Liver (tissue), 10 donors: ENCODE results near the gene RFC4. TPM values are rescaled to one million over a fixed set of nuclear protein-coding genes. Genes with fewer than 3 reads are reported as not detected.

Source experiments
- DNase-seq: peaks from one replicate; pipeline ENCODE4 v3.0.0-alpha.2; 2017; ENCODE audit warnings: low spot score
- H3K27ac ChIP-seq, 2 donors: one replicate each; pipeline ENCODE4 v1.7.0; 2013; ENCODE audit warnings: inconsistent platforms in 2 of 2, low read length in 2 of 2, control low read depth in 1 of 2, low read depth in 1 of 2, mild to moderate bottlenecking in 1 of 2
- H3K27me3 ChIP-seq, 4 donors: one replicate each; pipeline versions ENCODE4 v1.6.1 to v1.7.0; 2013; ENCODE audit warnings: low read length in 3 of 4, inconsistent platforms in 1 of 4, mild to moderate bottlenecking in 1 of 4, moderate library complexity in 1 of 4; ENCODE audit not compliant: control insufficient read depth in 4 of 4, insufficient read depth in 4 of 4
- H3K36me3 ChIP-seq, 4 donors: one replicate each; pipeline versions ENCODE4 v1.6.1 to v1.7.0; 2013; ENCODE audit warnings: low read length in 3 of 4, mild to moderate bottlenecking in 3 of 4, low read depth in 1 of 4, moderate library complexity in 1 of 4; ENCODE audit not compliant: control insufficient read depth in 4 of 4, insufficient read depth in 3 of 4
- H3K4me1 ChIP-seq, 4 donors: one replicate each; pipeline versions ENCODE4 v1.6.1 to v1.7.0; 2013; ENCODE audit warnings: low read length in 3 of 4, mild to moderate bottlenecking in 3 of 4, moderate library complexity in 1 of 4; ENCODE audit not compliant: control insufficient read depth in 4 of 4, insufficient read depth in 4 of 4
- H3K4me3 ChIP-seq, 3 donors: one replicate each; pipeline versions ENCODE4 v1.6.1 to v1.7.0; 2013; ENCODE audit warnings: low read length in 3 of 3, control low read depth in 1 of 3, low read depth in 1 of 3, mild to moderate bottlenecking in 1 of 3
- H3K9ac ChIP-seq, 2 donors: one replicate each; pipeline ENCODE4 v1.7.0; 2013; ENCODE audit warnings: low read length in 2 of 2, mild to moderate bottlenecking in 2 of 2, moderate library complexity in 2 of 2, control low read depth in 1 of 2, low read depth in 1 of 2
- H3K9me3 ChIP-seq, 4 donors: one replicate each; pipeline versions ENCODE4 v1.6.1 to v1.7.0; 2013; ENCODE audit warnings: low read length in 3 of 4; ENCODE audit not compliant: control insufficient read depth in 4 of 4
- ATF3 ChIP-seq: IDR thresholded peaks from 2 replicates; pipeline ENCODE4 v1.6.1; 2016; ENCODE audit warnings: antibody characterized with exemption
- EGR1 ChIP-seq, 2 donors: IDR thresholded peaks; 2 replicates each; pipeline ENCODE4 v1.6.1; 2016 to 2018; ENCODE audit warnings: antibody characterized with exemption in 2 of 2, low read depth in 2 of 2
- FOXA1 ChIP-seq: IDR thresholded peaks from 2 replicates; pipeline ENCODE4 v1.6.1; 2016; ENCODE audit warnings: antibody characterized with exemption
- FOXA2 ChIP-seq: IDR thresholded peaks from 2 replicates; pipeline ENCODE4 v1.6.1; 2016; ENCODE audit warnings: antibody characterized with exemption
- GABPA ChIP-seq, 2 donors: IDR thresholded peaks in 1 of 2; conservative IDR thresholded peaks in 1 of 2; 2 replicates each; pipeline ENCODE4 v1.6.1; 2016; ENCODE audit warnings: antibody characterized with exemption in 2 of 2, mild to moderate bottlenecking in 1 of 2, moderate library complexity in 1 of 2
- HNF4A ChIP-seq, 2 donors: conservative IDR thresholded peaks; 2 replicates each; pipeline ENCODE4 v1.6.1; 2016; ENCODE audit warnings: antibody characterized with exemption in 2 of 2, mild to moderate bottlenecking in 2 of 2
- HNF4G ChIP-seq: IDR thresholded peaks from 2 replicates; pipeline ENCODE4 v1.6.1; 2016; ENCODE audit warnings: antibody characterized with exemption
- JUND ChIP-seq, 2 donors: IDR thresholded peaks; 2 replicates each; pipeline ENCODE4 v1.6.1; 2016; ENCODE audit warnings: antibody characterized with exemption in 2 of 2
- MAX ChIP-seq: IDR thresholded peaks from 2 replicates; pipeline ENCODE4 v1.6.1; 2016; ENCODE audit warnings: antibody characterized with exemption
- NR2F2 ChIP-seq: IDR thresholded peaks from 2 replicates; pipeline ENCODE4 v1.6.1; 2016; ENCODE audit warnings: antibody characterized with exemption
- RAD21 ChIP-seq, 2 donors: IDR thresholded peaks; 2 replicates each; pipeline ENCODE4 v1.6.1; 2016; ENCODE audit warnings: antibody characterized with exemption in 2 of 2, mild to moderate bottlenecking in 2 of 2
- RXRA ChIP-seq, 2 donors: IDR thresholded peaks; 2 replicates each; pipeline ENCODE4 v1.6.1; 2017 to 2018; ENCODE audit warnings: antibody characterized with exemption in 2 of 2, mild to moderate bottlenecking in 1 of 2
- SP1 ChIP-seq: IDR thresholded peaks from 2 replicates; pipeline ENCODE4 v1.6.1; 2018; ENCODE audit warnings: antibody characterized with exemption, mild to moderate bottlenecking
- TAF1 ChIP-seq: conservative IDR thresholded peaks from 2 replicates; pipeline ENCODE4 v1.6.1; 2016; ENCODE audit warnings: antibody characterized with exemption, mild to moderate bottlenecking
- YY1 ChIP-seq: IDR thresholded peaks from 2 replicates; pipeline ENCODE4 v1.6.1; 2016; ENCODE audit warnings: antibody characterized with exemption, mild to moderate bottlenecking
- WGBS: extraction: QIAGEN DNeasy Blood & Tissue Kit; methylation state at CpG from one replicate; pipeline ENCODE4 v1.1.7; 2013; 5-methylcytosine and 5-hydroxymethylcytosine counted together
- polyA plus RNA-seq, 2 donors: library from polyadenylated mRNA; stranded (reverse) in 1 of 2; unstranded in 1 of 2; fragments of 200-250 nt in 1 of 2; fragments of >200 nt in 1 of 2; fragmentation: Nextera tagmentation in 1 of 2; extraction: Ambion mirVana in 1 of 2; gene quantifications; one replicate each; pipeline versions ENCODE4 v1.2.1 to v1.2.3, GENCODE V29; 2013 to 2015
- small RNA-seq: library from RNA; depleted of rRNA; stranded (forward); fragments of <200 nt; gene quantifications from one replicate; pipeline ENCODE3, GENCODE V24; 2014
- total RNA-seq, 2 donors: library from RNA; depleted of rRNA; stranded (reverse); fragments of >200 nt; gene quantifications; one replicate each; pipeline ENCODE4 v1.2.3, GENCODE V29; 2014
- TF ChIP-seq, protein P1 (sequence below): IDR thresholded peaks from 2 replicates; pipeline ENCODE4 v1.6.1; 2016; ENCODE audit warnings: antibody characterized with exemption, mild to moderate bottlenecking
- TF ChIP-seq, protein P2 (sequence below): IDR thresholded peaks from 2 replicates; pipeline ENCODE4 v1.6.1; 2016; ENCODE audit warnings: antibody characterized with exemption
- TF ChIP-seq, protein P3 (sequence below): fragments of 150-350 bp; IDR thresholded peaks from 2 replicates; pipeline ENCODE4 v1.5.1; 2017; ENCODE audit warnings: improper control_type of control experiment, low read depth, low read length; ENCODE audit not compliant: missing input control
- donor health status: healthy.
- donor health status: healthy.
- donor health status: healthy.
- donor health status: healthy.
- donor health status: healthy.

RFC4 gene
- total and polyA plus RNA-seq, 4 donors, result 4.6 to 27.3 (median 6.3) TPM

DNA sequence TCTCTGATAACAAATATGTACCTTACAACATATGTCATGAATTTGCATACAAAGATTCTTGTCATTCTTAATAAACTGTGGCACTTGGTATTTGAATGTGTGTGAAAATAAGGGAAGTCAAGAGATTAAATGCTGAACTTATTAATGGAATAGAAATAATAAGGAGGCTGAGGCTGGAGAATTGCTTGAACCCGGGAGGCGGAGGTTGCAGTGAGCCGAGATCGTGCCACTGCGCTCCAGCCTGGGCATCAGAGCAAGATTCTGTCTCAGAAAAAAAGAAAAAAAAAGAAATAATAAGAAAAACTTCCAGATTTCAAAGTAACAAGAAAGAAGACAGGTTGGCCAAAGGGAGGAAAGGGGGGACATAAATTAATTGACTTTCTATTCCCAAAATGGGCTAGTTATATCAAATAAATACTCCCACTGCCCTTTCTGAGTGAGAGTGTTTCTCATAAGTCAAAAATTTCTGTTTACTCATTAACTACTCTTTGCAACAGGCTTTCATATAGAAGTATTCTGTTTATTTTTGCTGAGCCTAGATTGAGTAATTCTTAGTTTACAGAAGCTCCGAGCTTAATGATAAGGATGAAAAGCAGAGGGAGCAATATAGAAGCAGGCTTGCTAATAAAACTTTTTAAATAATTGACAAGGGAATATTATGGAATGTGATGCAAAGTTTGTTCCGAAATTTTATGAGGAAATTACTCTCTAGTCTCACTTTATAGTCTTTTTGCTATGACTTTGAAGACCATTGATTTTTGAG, 63.5 kb downstream of the RFC4 start:
- Histone ChIP-seq H3K4me3 (no peak overlapping the region), H3K27ac (peak overlapping the region; percentile 51 to 72), H3K9ac (no peak overlapping the region), H3K4me1 (peaks cover 8 to 62% (median 54%) of the 10 kb centered on the region in 4 donors), H3K9me3 (no peaks in the 10 kb centered on the region), H3K36me3 (peaks cover 5 to 33% (median 17%) of the 10 kb centered on the region in 4 donors), H3K27me3 (no peaks in the 10 kb centered on the region)
- TF ChIP-seq GABPA (IDR thresholded peaks at IDR 0.05 in 1 of 2, conservative IDR thresholded peaks at IDR 0.05 in 1 of 2) (no peak), EGR1 (IDR thresholded peaks at IDR 0.05; ENCODE audit: low read depth in 2 of 2) (no peak), YY1 (peak; percentile 23), ATF3 (no peak), MAX (peak; percentile 9), SP1 (peak; percentile 30), HNF4A (conservative IDR thresholded peaks at IDR 0.05) (peak; percentile 37 to 64), RAD21 (IDR thresholded peaks at IDR 0.05) (peak in 1 of 2 donors; percentile 12), HNF4G (no peak), NR2F2 (no peak), JUND (IDR thresholded peaks at IDR 0.05) (peak in 1 of 2 donors; percentile 34), TAF1 (no peak), FOXA2 (peak; percentile 90), RXRA (IDR thresholded peaks at IDR 0.05) (peak; percentile 33 to 67), FOXA1 (peak; percentile 83)
- TF ChIP-seq, protein P1, sequence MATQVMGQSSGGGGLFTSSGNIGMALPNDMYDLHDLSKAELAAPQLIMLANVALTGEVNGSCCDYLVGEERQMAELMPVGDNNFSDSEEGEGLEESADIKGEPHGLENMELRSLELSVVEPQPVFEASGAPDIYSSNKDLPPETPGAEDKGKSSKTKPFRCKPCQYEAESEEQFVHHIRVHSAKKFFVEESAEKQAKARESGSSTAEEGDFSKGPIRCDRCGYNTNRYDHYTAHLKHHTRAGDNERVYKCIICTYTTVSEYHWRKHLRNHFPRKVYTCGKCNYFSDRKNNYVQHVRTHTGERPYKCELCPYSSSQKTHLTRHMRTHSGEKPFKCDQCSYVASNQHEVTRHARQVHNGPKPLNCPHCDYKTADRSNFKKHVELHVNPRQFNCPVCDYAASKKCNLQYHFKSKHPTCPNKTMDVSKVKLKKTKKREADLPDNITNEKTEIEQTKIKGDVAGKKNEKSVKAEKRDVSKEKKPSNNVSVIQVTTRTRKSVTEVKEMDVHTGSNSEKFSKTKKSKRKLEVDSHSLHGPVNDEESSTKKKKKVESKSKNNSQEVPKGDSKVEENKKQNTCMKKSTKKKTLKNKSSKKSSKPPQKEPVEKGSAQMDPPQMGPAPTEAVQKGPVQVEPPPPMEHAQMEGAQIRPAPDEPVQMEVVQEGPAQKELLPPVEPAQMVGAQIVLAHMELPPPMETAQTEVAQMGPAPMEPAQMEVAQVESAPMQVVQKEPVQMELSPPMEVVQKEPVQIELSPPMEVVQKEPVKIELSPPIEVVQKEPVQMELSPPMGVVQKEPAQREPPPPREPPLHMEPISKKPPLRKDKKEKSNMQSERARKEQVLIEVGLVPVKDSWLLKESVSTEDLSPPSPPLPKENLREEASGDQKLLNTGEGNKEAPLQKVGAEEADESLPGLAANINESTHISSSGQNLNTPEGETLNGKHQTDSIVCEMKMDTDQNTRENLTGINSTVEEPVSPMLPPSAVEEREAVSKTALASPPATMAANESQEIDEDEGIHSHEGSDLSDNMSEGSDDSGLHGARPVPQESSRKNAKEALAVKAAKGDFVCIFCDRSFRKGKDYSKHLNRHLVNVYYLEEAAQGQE, result peak; percentile 26
- TF ChIP-seq, protein P2, sequence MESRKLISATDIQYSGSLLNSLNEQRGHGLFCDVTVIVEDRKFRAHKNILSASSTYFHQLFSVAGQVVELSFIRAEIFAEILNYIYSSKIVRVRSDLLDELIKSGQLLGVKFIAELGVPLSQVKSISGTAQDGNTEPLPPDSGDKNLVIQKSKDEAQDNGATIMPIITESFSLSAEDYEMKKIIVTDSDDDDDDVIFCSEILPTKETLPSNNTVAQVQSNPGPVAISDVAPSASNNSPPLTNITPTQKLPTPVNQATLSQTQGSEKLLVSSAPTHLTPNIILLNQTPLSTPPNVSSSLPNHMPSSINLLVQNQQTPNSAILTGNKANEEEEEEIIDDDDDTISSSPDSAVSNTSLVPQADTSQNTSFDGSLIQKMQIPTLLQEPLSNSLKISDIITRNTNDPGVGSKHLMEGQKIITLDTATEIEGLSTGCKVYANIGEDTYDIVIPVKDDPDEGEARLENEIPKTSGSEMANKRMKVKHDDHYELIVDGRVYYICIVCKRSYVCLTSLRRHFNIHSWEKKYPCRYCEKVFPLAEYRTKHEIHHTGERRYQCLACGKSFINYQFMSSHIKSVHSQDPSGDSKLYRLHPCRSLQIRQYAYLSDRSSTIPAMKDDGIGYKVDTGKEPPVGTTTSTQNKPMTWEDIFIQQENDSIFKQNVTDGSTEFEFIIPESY, result peak; percentile 34
- TF ChIP-seq, protein P3, sequence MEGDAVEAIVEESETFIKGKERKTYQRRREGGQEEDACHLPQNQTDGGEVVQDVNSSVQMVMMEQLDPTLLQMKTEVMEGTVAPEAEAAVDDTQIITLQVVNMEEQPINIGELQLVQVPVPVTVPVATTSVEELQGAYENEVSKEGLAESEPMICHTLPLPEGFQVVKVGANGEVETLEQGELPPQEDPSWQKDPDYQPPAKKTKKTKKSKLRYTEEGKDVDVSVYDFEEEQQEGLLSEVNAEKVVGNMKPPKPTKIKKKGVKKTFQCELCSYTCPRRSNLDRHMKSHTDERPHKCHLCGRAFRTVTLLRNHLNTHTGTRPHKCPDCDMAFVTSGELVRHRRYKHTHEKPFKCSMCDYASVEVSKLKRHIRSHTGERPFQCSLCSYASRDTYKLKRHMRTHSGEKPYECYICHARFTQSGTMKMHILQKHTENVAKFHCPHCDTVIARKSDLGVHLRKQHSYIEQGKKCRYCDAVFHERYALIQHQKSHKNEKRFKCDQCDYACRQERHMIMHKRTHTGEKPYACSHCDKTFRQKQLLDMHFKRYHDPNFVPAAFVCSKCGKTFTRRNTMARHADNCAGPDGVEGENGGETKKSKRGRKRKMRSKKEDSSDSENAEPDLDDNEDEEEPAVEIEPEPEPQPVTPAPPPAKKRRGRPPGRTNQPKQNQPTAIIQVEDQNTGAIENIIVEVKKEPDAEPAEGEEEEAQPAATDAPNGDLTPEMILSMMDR, result no peak
- WGBS, result 30% methylated on average over 7 of the region's 7 CpGs
- no peak for DNase-seq

Small RNA genes lying within 50 kb of the gene (small RNA-seq; reads per million reads assigned to genes)
- gene RF00092, result not detected
- not detected for gene RNU6-1105P
- not detected for gene SNORA4
- not detected for gene SNORA63
- gene SNORA81, result not detected
- not detected for gene SNORD2

Other genes with a start within 250 kb of the RFC4 start
- 10 to 100 TPM; 15.5 to 16.2 TPM for gene TBCCD1, start 239.1 kb downstream of the RFC4 start, total RNA-seq
- 1 to 10 TPM; 4.9 to 5.6 TPM for gene TBCCD1, start 239.1 kb downstream of the RFC4 start, polyA plus RNA-seq
- gene DNAJB11, start 235.8 kb downstream of the RFC4 start, total RNA-seq, result 100 to 1,000 TPM in 1 of 2 donors, 10 to 100 TPM in 1; 30.2 to 101 TPM
- gene DNAJB11, start 235.8 kb downstream of the RFC4 start, polyA plus RNA-seq, result 10 to 100 TPM; 44.7 to 67.3 TPM
- gene AHSG, start 193.4 kb downstream of the RFC4 start, total RNA-seq, result 1,000 to 10,000 TPM in 1 of 2 donors, 100 to 1,000 TPM in 1; 965 to 4,470 TPM
- 1,000 to 10,000 TPM; 1,784 to 2,316 TPM for gene AHSG, start 193.4 kb downstream of the RFC4 start, polyA plus RNA-seq
- 10 to 100 TPM in 1 of 2 donors, 1 to 10 TPM in 1; 3.1 to 10.8 TPM for gene FETUB, start 166.1 kb downstream of the RFC4 start, total RNA-seq
- gene FETUB, start 166.1 kb downstream of the RFC4 start, polyA plus RNA-seq, result 10 to 100 TPM in 1 of 2 donors, 1 to 10 TPM in 1; 8.0 to 28.6 TPM
- gene HRG, start 140.5 kb downstream of the RFC4 start, total RNA-seq, result 100 to 1,000 TPM in 1 of 2 donors, 10 to 100 TPM in 1; 41.8 to 139 TPM
- 100 to 1,000 TPM; 315 to 837 TPM for gene HRG, start 140.5 kb downstream of the RFC4 start, polyA plus RNA-seq
- 100 to 1,000 TPM; 605 to 918 TPM for gene KNG1, start 89.1 kb downstream of the RFC4 start, total RNA-seq
- gene KNG1, start 89.1 kb downstream of the RFC4 start, polyA plus RNA-seq, result 100 to 1,000 TPM; 647 to 785 TPM
- 100 to 1,000 TPM; 255 to 373 TPM for gene EIF4A2, start 22.9 kb downstream of the RFC4 start, total RNA-seq
- gene EIF4A2, start 22.9 kb downstream of the RFC4 start, polyA plus RNA-seq, result 10 to 100 TPM; 81.4 to 89.9 TPM
- gene ADIPOQ, start 36.2 kb upstream of the RFC4 start, total RNA-seq, result not detected
- under 1 TPM in 1 of 2 donors, not detected in 1; 0.02 TPM for gene ADIPOQ, start 36.2 kb upstream of the RFC4 start, polyA plus RNA-seq
- 100 to 1,000 TPM; 102 to 376 TPM for gene ST6GAL1, start 124.0 kb upstream of the RFC4 start, total RNA-seq
- gene ST6GAL1, start 124.0 kb upstream of the RFC4 start, polyA plus RNA-seq, result 100 to 1,000 TPM; 280 to 425 TPM